ENCODE measurements around the gene CTSH. TPM values are rescaled to one million over a fixed set of nuclear protein-coding genes. Genes with fewer than 3 reads are reported as not detected.

CTSH gene
- polyA plus RNA-seq, 1 donor (not counting 4 experiments of a cell fraction or from before 2014, with no cell fraction given) = 23.0 TPM

- H4K20me1 ChIP-seq (ENCODE audit: control insufficient read depth, extremely low read depth, insufficient read depth, low read length) = no peaks in the 10 kb centered on the region
- H3K27me3 ChIP-seq (ENCODE audit: control insufficient read depth, extremely low read depth, insufficient read depth, low read length) = no peaks in the 10 kb centered on the region
- no peaks in the 10 kb centered on the region for H3K9me3 ChIP-seq (ENCODE audit: control insufficient read depth, low read depth, low read length)
- H3K9ac ChIP-seq (ENCODE audit: control insufficient read depth, extremely low read depth, insufficient read depth, low read length) = no peak overlapping the region
- H3K4me1 ChIP-seq (ENCODE audit: control insufficient read depth, extremely low read depth, insufficient read depth, low read length) = peaks cover 18% of the 10 kb centered on the region
- H3K4me3 ChIP-seq (ENCODE audit: control insufficient read depth in 2 of 3, extremely low read depth in 1 of 3, insufficient read depth in 2 of 3, low read depth in 1 of 3, low read length in 3 of 3) = no peak overlapping the region
- no peak overlapping the region for H2AFZ ChIP-seq (ENCODE audit: control insufficient read depth, low read length)
- no peak for TF ChIP-seq EZH2 (IDR thresholded peaks at IDR 0.05; ENCODE audit: low read length)
- TF ChIP-seq, protein P1, sequence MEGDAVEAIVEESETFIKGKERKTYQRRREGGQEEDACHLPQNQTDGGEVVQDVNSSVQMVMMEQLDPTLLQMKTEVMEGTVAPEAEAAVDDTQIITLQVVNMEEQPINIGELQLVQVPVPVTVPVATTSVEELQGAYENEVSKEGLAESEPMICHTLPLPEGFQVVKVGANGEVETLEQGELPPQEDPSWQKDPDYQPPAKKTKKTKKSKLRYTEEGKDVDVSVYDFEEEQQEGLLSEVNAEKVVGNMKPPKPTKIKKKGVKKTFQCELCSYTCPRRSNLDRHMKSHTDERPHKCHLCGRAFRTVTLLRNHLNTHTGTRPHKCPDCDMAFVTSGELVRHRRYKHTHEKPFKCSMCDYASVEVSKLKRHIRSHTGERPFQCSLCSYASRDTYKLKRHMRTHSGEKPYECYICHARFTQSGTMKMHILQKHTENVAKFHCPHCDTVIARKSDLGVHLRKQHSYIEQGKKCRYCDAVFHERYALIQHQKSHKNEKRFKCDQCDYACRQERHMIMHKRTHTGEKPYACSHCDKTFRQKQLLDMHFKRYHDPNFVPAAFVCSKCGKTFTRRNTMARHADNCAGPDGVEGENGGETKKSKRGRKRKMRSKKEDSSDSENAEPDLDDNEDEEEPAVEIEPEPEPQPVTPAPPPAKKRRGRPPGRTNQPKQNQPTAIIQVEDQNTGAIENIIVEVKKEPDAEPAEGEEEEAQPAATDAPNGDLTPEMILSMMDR (optimal IDR thresholded peaks at IDR 0.05 in 1 of 3, IDR thresholded peaks at IDR 0.05 in 1 of 3, conservative IDR thresholded peaks at IDR 0.05 in 1 of 3; ENCODE audit: extremely low read depth in 1 of 3, insufficient read depth in 2 of 3, low read length in 3 of 3) = no peak
- DNase-seq (ENCODE audit: low read depth, low spot score) = no peak
- no peak for FAIRE-seq
- no peak overlapping the region for H3K27ac ChIP-seq (ENCODE audit: control insufficient read depth, insufficient read depth, low read length)
- peaks cover 2% of the 10 kb centered on the region for H3K9me1 ChIP-seq (ENCODE audit: control insufficient read depth, extremely low read depth, insufficient read depth, low read length)
- H3K4me2 ChIP-seq (ENCODE audit: control insufficient read depth, extremely low read depth, insufficient read depth, low read depth, low read length) = no peak overlapping the region
- dilution Hi-C loops (cut with MboI; ENCODE audit: extremely low pct_ligation_motif_present, low sequenced_read_pairs) = no loop called here
- no peaks in the 10 kb centered on the region for H3K36me3 ChIP-seq (ENCODE audit: control insufficient read depth in 2 of 2, extremely low read depth in 1 of 2, insufficient read depth in 2 of 2, low read length in 2 of 2)
- H3K79me2 ChIP-seq (ENCODE audit: control insufficient read depth, insufficient read depth, low read length) = no peaks in the 10 kb centered on the region
These were observed 10.5 kb upstream of the CTSH start for GRCh38 chr15:78955355-78955754.

DNA sequence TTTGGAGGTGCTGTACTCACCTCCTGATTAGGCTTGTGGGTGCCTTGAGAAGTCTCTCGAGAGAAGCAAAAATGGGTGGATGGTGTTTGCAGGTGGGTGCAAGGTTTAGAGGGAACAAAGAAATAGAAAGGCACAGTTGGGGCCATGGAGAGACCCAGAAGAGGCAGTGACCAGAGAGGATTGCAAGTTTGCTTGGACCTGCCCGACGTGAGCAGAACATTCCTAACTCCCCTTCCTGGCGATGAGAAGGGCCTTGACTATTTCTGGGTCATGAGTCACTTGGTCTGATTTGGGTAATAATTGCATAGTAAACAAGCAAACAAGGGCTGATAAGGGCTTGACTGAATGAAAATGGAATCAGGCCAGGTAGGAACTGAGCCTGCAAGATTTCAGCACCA is 7.0 kb upstream of the CTSH start:
- peak; percentile 68 for FAIRE-seq
- H3K9me1 ChIP-seq (ENCODE audit: control insufficient read depth, extremely low read depth, insufficient read depth, low read length) = peaks cover 2% of the 10 kb centered on the region
- H3K9me3 ChIP-seq (ENCODE audit: control insufficient read depth, low read depth, low read length) = no peaks in the 10 kb centered on the region
- peak overlapping the region; percentile 57 for H2AFZ ChIP-seq (ENCODE audit: control insufficient read depth, low read length)
- dilution Hi-C loops (cut with MboI; ENCODE audit: extremely low pct_ligation_motif_present, low sequenced_read_pairs) = no loop called here
- H3K9ac ChIP-seq (ENCODE audit: control insufficient read depth, extremely low read depth, insufficient read depth, low read length) = peak overlapping the region; percentile 1
- TF ChIP-seq, protein P1 (optimal IDR thresholded peaks at IDR 0.05 in 1 of 3, IDR thresholded peaks at IDR 0.05 in 1 of 3, conservative IDR thresholded peaks at IDR 0.05 in 1 of 3; ENCODE audit: extremely low read depth in 1 of 3, insufficient read depth in 2 of 3, low read length in 3 of 3) = no peak
- TF ChIP-seq EZH2 (IDR thresholded peaks at IDR 0.05; ENCODE audit: low read length) = no peak
- H3K4me3 ChIP-seq (ENCODE audit: control insufficient read depth in 2 of 3, extremely low read depth in 1 of 3, insufficient read depth in 2 of 3, low read depth in 1 of 3, low read length in 3 of 3) = peak overlapping the region in 2 of 3 experiments; percentile 21 to 38
- H3K4me2 ChIP-seq (ENCODE audit: control insufficient read depth, extremely low read depth, insufficient read depth, low read depth, low read length) = peak overlapping the region; percentile 83
- H3K79me2 ChIP-seq (ENCODE audit: control insufficient read depth, insufficient read depth, low read length) = no peaks in the 10 kb centered on the region
- no peaks in the 10 kb centered on the region for H3K36me3 ChIP-seq (ENCODE audit: control insufficient read depth in 2 of 2, extremely low read depth in 1 of 2, insufficient read depth in 2 of 2, low read length in 2 of 2)
- H3K27me3 ChIP-seq (ENCODE audit: control insufficient read depth, extremely low read depth, insufficient read depth, low read length) = peaks cover 5% of the 10 kb centered on the region
- peak overlapping the region; percentile 55 for H3K27ac ChIP-seq (ENCODE audit: control insufficient read depth, insufficient read depth, low read length)
- peaks cover 21% of the 10 kb centered on the region for H3K4me1 ChIP-seq (ENCODE audit: control insufficient read depth, extremely low read depth, insufficient read depth, low read length)
- peak; percentile 41 for DNase-seq (ENCODE audit: low read depth, low spot score)
- H4K20me1 ChIP-seq (ENCODE audit: control insufficient read depth, extremely low read depth, insufficient read depth, low read length) = no peaks in the 10 kb centered on the region

Data from keratinocyte (primary cell).